ENCODE measurements around the gene ERC2.

ERC2 gene

GRCh38 chr3:56379723-56380287 lies 88.5 kb downstream of the ERC2 start:
- TF ChIP-seq, protein P1, sequence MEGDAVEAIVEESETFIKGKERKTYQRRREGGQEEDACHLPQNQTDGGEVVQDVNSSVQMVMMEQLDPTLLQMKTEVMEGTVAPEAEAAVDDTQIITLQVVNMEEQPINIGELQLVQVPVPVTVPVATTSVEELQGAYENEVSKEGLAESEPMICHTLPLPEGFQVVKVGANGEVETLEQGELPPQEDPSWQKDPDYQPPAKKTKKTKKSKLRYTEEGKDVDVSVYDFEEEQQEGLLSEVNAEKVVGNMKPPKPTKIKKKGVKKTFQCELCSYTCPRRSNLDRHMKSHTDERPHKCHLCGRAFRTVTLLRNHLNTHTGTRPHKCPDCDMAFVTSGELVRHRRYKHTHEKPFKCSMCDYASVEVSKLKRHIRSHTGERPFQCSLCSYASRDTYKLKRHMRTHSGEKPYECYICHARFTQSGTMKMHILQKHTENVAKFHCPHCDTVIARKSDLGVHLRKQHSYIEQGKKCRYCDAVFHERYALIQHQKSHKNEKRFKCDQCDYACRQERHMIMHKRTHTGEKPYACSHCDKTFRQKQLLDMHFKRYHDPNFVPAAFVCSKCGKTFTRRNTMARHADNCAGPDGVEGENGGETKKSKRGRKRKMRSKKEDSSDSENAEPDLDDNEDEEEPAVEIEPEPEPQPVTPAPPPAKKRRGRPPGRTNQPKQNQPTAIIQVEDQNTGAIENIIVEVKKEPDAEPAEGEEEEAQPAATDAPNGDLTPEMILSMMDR (IDR thresholded peaks at IDR 0.05): no peak

DNA sequence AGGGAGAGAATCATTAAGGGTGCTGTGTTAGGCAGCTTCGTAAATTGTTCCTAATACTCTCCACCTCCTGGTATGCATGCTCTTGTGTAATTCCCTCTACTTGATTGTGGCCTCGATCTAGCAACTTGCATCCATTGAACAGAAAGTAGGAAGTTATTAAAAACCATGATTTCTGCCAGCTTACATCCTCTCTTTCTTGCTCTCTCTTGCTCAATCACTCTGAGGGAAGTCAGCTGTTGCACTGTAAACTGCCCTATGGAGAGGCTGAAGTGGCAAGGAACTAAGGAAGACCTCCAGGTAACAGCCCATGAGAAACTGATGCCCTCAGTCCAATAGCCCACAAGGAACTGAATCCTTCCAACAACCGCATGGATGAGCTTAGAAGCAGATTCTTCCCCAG lies 92.6 kb downstream of the ERC2 start:
- TF ChIP-seq, protein P1 (IDR thresholded peaks at IDR 0.05): no peak

DNA sequence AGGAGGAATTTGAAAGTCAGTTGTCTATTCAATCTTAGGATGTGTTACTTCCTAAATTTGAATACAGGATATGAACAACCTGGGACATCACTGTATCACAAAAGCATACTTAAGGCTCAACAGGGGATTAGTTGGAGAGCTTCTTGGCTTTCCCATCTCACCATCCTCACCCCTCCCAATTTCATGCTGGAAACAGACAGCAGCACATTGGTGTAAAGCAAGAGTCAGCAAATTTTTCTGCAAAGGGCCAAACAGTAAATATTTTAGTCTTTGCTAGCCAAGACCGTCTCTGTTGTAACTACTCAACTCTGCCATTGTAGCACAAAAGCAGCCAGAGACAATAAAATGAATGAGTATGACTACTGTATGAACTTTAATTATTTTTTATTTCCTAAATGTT lies 94.9 kb downstream of the ERC2 start:
- TF ChIP-seq, protein P1 (IDR thresholded peaks at IDR 0.05): no peak

DNA sequence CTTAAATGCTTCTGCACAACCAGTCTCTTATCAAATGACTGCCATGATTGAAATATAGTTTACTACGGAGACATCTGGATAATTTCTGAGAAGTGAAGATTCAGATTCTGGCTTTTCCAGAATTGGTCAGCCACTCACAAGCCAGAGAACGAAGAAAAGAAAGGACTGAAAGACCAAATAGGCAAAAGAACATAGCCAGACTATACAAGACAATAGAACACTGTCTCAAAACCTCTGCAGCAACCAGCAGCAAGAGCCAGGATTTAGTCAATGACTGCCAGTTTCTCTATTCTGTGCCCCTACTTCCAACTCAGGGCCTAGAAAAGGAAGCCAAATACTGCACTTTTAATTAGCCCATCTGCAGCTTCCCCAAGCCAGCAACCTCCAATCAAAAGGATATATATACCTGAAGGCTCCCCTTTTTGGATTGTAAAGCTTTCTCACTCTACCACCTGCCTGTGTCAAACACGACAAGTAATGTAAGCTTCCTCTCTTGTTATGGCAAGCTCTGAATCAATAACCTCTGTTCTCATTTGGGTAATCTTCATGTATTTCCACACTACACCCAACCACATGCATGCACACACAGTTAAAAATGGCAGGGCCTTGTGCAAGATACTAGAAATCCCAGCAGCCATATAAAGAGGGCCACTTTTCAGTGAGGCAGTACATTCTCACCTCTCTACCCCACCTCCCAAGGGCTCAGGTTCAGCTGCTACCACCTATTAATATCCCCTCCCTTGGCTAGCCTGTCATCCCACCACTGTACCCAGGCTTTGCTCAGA lies 97.1 kb downstream of the ERC2 start:
- TF ChIP-seq, protein P1 (IDR thresholded peaks at IDR 0.05): no peak

DNA sequence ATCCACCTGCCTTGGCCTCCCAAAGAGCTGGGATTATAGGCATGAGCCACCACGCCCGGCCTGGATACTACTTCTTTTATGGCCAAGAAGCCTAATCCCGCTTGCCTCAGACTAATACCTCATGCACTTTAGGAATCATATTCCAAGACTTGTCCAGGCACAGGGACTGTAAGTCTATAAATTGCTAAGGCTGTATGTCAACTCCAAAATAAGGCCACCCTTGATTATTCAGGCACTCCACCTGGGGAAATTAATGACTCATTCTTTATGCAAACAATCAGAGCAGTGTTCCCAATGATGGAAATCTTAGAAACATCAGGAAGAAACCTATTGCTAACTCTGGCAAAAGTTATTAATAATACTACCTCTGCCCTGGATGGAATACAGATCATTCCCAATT lies 98.4 kb downstream of the ERC2 start:
- TF ChIP-seq, protein P1 (IDR thresholded peaks at IDR 0.05): no peak

- TF ChIP-seq, protein P1 (IDR thresholded peaks at IDR 0.05): no peak
Observed at GRCh38 chr3:56368846-56369245, 99.4 kb downstream of the ERC2 start.

- TF ChIP-seq, protein P1 (IDR thresholded peaks at IDR 0.05): no peak
Observed at GRCh38 chr3:56366641-56367162, 101.6 kb downstream of the ERC2 start.
